HepG2 (cell line): Measurements from ENCODE around the gene SPAG6. TPM values are rescaled to one million over a fixed set of nuclear protein-coding genes. Genes with fewer than 3 reads are reported as not detected.

Experiments
- FLYWCH1 ChIP-seq: sonication (generic); formaldehyde crosslinking; IDR thresholded peaks from 2 replicates; pipeline ENCODE4 v1.8.1; 2023; ENCODE audit warnings: mild to moderate bottlenecking, missing genetic modification reagents
- HIC2 ChIP-seq: sonication (generic); formaldehyde crosslinking; IDR thresholded peaks from 2 replicates; pipeline ENCODE4 v1.9.0; 2022; ENCODE audit warnings: low read depth, missing genetic modification reagents
- IRF9 ChIP-seq: sonication (generic); formaldehyde crosslinking; IDR thresholded peaks from 2 replicates; pipeline ENCODE4 v1.8.0; 2022; ENCODE audit warnings: missing genetic modification reagents, mild to moderate bottlenecking, borderline replicate concordance
- PAWR ChIP-seq: sonication (generic); formaldehyde crosslinking; IDR thresholded peaks from 2 replicates; pipeline ENCODE4 v1.4.0; 2020; ENCODE audit warnings: missing genetic modification reagents, mild to moderate bottlenecking, borderline replicate concordance
- POLR2G ChIP-seq: fragments of 200-400 bp; formaldehyde crosslinking; IDR thresholded peaks from 2 replicates; pipeline ENCODE4 v1.6.1; 2018; ENCODE audit warnings: mild to moderate bottlenecking, low read depth, low read length, moderate library complexity
- ZFP82 ChIP-seq: sonication (generic); formaldehyde crosslinking; IDR thresholded peaks from 2 replicates; pipeline ENCODE4 v1.5.1; 2020; ENCODE audit warnings: mild to moderate bottlenecking, missing genetic modification reagents, borderline replicate concordance
- ZNF276 ChIP-seq: sonication (generic); formaldehyde crosslinking; IDR thresholded peaks from 2 replicates; pipeline ENCODE4 v1.4.0; 2020; ENCODE audit warnings: mild to moderate bottlenecking, low read depth, missing genetic modification reagents
- ZNF460 ChIP-seq: sonication (generic); formaldehyde crosslinking; IDR thresholded peaks from 2 replicates; pipeline ENCODE4 v1.5.1; 2020; ENCODE audit warnings: missing genetic modification reagents, mild to moderate bottlenecking, borderline replicate concordance
- polyA plus RNA-seq, 8 experiments: library from polyadenylated mRNA; depleted of rRNA in 3 of 8; stranded (reverse) in 7 of 8; unstranded in 1 of 8; fragments of >200 nt; fragmentation: Illumina TruSeq in 4 of 8; extraction: Trizol in 4 of 8; gene quantifications; 2 replicates each; pipeline versions ENCODE4 v1.2.1 to v1.2.3, GENCODE V29; 2011 to 2016; ENCODE audit warnings: low read depth in 4 of 8, missing spikeins in 1 of 8, mixed read lengths in 1 of 8; ENCODE audit not compliant: insufficient read depth in 1 of 8
- total RNA-seq, 5 experiments: library from RNA; depleted of rRNA; stranded (reverse); fragments of >200 nt; fragmentation: Illumina TruSeq; extraction: Trizol; gene quantifications; 2 replicates each; pipeline ENCODE4 v1.2.3, GENCODE V29; 2016; ENCODE audit warnings: low read depth in 1 of 5

SPAG6 gene
- total and polyA plus RNA-seq, 2 of the 13 experiments (the other 11 are each of a cell fraction or from before 2014, with no cell fraction given): not detected

GRCh38 chr10:22334414-22335172 lies 10.7 kb upstream of the SPAG6 start (continued):
- TF ChIP-seq HIC2 (CRISPR knock-in tag): no peak
- no peak for TF ChIP-seq ZNF276 (CRISPR knock-in tag)
- no peak for TF ChIP-seq FLYWCH1
- TF ChIP-seq ZFP82: no peak
- no peak for TF ChIP-seq IRF9 (CRISPR knock-in tag)
- no peak for TF ChIP-seq POLR2G
- TF ChIP-seq PAWR (CRISPR knock-in tag): no peak
- TF ChIP-seq ZNF460 (CRISPR knock-in tag): no peak
- TF ChIP-seq, all 625 proteins: peak for 0
